Cardiac muscle cell (in vitro differentiated cells and primary cell): Measurements from ENCODE around the gene WHAMM. TPM values are rescaled to one million over a fixed set of nuclear protein-coding genes. Genes with fewer than 3 reads are reported as not detected.
"Not testable (repeated sequence)": the region's sequence is repeated elsewhere in the genome, so short reads cannot be mapped to it uniquely, and the experiment has no call there.

Source experiments
- DNase-seq, 2 donors: peaks; one replicate each; pipeline versions ENCODE4 v3.0.0 to v3.0.0-alpha.2; 2010 to 2017; ENCODE audit warnings: low read depth in 1 of 2, low spot score in 1 of 2
- H3K27ac ChIP-seq: fragments of 200-600 bp; sonication (generic); 2 replicates; pipeline ENCODE4 v1.5.1; 2016
- H3K27me3 ChIP-seq: fragments of 200-600 bp; sonication (generic); 2 replicates; pipeline ENCODE4 v1.6.0; 2016; ENCODE audit warnings: control low read depth
- H3K36me3 ChIP-seq: fragments of 200-600 bp; sonication (generic); 2 replicates; pipeline ENCODE4 v1.5.1; 2016; ENCODE audit warnings: control low read depth
- H3K4me1 ChIP-seq: fragments of 200-600 bp; sonication (generic); 2 replicates; pipeline ENCODE4 v1.8.1; 2017; ENCODE audit warnings: low read depth, mild to moderate bottlenecking, mixed run types
- H3K4me3 ChIP-seq: fragments of 200-600 bp; sonication (generic); 2 replicates; pipeline ENCODE4 v1.5.1; 2016; ENCODE audit warnings: mild to moderate bottlenecking
- H3K9me3 ChIP-seq: fragments of 200-600 bp; sonication (generic); 2 replicates; pipeline ENCODE4 v1.5.1; 2017; ENCODE audit warnings: low read depth, mild to moderate bottlenecking, control low read depth
- polyA plus RNA-seq: library from polyadenylated mRNA; unstranded; fragments of >200 nt; fragmentation: Nextera tagmentation; extraction: Ambion mirVana; gene quantifications from 2 replicates; pipeline ENCODE4 v1.2.1, GENCODE V29; 2016
- total RNA-seq: library from RNA; depleted of rRNA; stranded (reverse); fragments of >200 nt; gene quantifications from 2 replicates; pipeline ENCODE4 v1.2.3, GENCODE V29; 2016
- TF ChIP-seq, protein P1 (sequence below): IDR thresholded peaks from 2 replicates; pipeline ENCODE4 v1.5.1; 2012; ENCODE audit warnings: low read depth, mild to moderate bottlenecking, low read length

The WHAMM gene
- total and polyA plus RNA-seq, 2 experiments from 2014 or later = 5.1 to 7.6 TPM

DNA sequence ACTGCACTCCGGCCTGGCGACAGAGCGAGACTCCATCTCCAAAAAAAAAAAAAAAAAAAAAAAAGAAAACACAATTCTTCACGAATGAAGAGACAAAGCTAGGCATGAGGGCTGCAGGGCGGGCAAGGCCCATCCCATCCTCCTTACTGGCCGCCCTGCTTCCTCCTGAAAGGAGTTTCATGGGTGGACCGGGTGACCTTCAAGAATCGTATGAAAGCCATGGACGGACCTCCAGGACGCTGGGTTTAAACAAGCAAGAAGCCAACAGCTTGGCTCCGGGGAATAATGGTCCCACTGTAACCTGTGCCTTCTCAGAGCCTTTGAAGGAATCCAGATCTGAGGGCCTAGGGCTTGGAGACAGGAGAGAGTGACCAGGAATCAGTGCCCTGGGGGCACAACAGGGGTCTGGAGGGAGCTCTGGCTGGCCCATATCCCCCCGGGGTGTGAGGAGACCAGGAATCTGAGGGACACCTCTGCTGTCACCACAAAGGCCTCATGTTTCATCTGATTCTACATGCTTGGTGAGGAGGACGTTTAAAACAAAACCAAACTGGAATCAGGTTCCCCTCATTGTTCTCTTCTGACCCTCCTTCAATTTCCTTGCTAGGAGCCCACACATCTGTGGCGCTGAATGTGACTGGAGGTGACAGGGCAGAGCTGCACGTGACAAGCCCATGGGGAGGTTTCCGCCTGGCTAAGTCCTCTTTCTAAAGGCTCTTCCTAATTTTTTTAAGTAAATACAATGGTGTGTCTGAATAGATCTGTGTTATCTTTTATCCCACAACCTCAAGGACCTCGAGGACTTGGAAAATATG is 46.1 kb downstream of the WHAMM start:
- Histone ChIP-seq H3K9me3 (no peaks in the 10 kb centered on the region), H3K27ac (no peak overlapping the region), H3K4me1 (no peaks in the 10 kb centered on the region), H3K27me3 (no peaks in the 10 kb centered on the region), H3K36me3 (no peaks in the 10 kb centered on the region), H3K4me3 (no peak overlapping the region)
- TF ChIP-seq, protein P1, sequence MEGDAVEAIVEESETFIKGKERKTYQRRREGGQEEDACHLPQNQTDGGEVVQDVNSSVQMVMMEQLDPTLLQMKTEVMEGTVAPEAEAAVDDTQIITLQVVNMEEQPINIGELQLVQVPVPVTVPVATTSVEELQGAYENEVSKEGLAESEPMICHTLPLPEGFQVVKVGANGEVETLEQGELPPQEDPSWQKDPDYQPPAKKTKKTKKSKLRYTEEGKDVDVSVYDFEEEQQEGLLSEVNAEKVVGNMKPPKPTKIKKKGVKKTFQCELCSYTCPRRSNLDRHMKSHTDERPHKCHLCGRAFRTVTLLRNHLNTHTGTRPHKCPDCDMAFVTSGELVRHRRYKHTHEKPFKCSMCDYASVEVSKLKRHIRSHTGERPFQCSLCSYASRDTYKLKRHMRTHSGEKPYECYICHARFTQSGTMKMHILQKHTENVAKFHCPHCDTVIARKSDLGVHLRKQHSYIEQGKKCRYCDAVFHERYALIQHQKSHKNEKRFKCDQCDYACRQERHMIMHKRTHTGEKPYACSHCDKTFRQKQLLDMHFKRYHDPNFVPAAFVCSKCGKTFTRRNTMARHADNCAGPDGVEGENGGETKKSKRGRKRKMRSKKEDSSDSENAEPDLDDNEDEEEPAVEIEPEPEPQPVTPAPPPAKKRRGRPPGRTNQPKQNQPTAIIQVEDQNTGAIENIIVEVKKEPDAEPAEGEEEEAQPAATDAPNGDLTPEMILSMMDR = no peak
- no peak for DNase-seq

DNA sequence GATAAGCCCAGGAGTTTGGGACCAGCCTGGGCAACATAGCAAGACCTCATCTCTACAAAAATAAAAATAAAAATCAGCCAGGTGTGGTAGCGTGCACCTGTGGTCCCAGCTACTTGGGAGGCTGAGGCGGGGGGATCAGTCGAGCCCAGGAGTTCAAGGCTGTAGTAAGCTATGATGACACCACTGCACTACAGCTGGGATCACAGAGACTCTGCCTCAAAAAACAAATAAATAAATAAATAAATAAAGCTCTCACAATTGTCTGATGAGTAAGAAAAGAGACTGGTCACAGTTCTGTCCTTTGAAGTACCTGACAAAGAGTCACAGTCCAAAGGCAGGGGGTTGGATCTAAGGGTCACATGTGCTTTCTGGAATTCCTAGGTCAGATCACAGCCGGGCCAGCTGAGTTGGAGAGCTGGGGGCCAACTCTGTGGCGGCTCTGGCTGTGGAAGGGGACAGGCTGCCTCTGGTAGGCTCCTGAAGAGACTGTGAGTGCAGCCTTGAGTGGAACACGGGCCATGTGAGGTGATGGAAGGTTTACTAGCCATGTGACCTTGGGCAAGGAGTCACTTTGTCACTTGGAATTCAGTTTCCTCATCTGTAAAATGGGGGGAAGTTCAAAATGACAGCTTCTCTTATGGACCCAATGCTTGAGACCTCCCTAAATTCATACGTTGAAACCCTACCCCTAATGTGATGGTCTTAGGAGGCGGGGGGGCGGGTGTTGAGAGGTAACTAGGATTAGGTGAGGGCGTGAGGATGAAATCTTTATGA is 47.2 kb downstream of the WHAMM start:
- TF ChIP-seq, protein P1 = no peak
- Histone ChIP-seq H3K9me3 (no peaks in the 10 kb centered on the region), H3K27ac (no peak overlapping the region), H3K36me3 (no peaks in the 10 kb centered on the region), H3K4me1 (no peaks in the 10 kb centered on the region), H3K27me3 (no peaks in the 10 kb centered on the region), H3K4me3 (no peak overlapping the region)
- no peak for DNase-seq

DNA sequence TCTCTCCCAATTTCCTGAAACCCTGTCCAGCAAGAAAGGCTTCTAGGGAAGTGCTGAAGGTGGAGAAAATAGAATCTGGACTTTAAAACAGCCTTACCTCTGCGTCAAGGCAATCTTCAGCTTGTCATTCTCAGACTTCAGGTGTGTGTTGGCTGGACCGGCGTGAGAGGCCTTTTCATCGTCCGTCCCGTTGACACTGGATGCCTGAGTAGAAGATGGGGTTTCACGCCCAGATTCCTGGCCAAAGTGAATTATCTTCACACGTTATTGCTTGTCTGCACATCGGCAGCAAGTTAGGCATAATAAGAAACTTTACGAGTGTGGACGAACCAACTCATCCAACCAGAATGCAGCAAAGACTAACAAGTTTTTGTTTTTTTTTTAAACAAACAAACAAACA is 49.5 kb downstream of the WHAMM start:
- Histone ChIP-seq H3K36me3 (no peaks in the 10 kb centered on the region), H3K27ac (no peak overlapping the region), H3K4me1 (peaks cover 4% of the 10 kb centered on the region), H3K4me3 (no peak overlapping the region), H3K9me3 (no peaks in the 10 kb centered on the region), H3K27me3 (no peaks in the 10 kb centered on the region)
- TF ChIP-seq, protein P1 = no peak
- DNase-seq = no peak

DNA sequence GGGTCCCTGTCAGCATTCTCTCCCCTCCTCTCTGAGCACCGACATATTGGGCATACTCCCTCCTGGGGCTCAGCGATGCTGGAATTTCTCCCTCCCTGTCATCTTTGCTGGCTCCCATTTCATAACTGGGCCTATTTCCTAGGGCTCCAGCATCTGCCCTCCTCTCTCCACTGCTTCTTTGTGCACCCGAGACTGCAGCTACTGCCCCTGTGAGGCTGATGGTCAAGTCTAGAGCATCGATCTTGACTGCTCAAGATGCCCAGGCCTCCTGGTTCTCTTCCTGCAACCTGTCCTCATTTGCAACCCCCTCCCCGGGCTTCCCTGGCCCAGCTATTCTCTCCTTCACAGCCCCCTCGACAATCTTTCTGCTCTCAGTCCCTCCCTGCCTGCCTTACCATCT is 53.5 kb downstream of the WHAMM start:
- TF ChIP-seq, protein P1 = no peak
- Histone ChIP-seq H3K4me3 (no peak overlapping the region), H3K27ac (no peak overlapping the region), H3K9me3 (no peaks in the 10 kb centered on the region), H3K27me3 (no peaks in the 10 kb centered on the region), H3K36me3 (no peaks in the 10 kb centered on the region), H3K4me1 (peaks cover 4% of the 10 kb centered on the region)
- no peak for DNase-seq

DNA sequence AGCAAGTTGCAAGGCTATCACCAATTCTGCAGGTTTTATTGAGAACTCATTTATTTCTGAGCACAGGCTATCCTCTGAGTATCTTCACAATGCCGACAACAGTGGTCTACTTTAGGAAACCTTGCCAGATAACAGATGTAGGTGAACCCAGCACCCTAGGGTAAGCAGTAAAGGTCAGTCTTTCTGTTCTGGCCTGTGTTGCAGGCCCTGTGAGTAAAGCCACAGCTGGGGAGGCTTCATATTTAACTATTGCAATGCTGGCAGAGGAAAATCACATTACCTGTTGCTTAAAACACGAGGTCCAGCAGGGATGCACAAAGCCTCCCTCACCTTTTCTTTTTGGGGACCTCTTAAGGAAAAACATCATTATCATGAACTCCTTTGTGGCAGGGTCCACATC is 55.5 kb downstream of the WHAMM start:
- no peak overlapping the region for H3K4me3 ChIP-seq
- no peak for DNase-seq
- H3K4me1 ChIP-seq = peaks cover 4% of the 10 kb centered on the region
- H3K36me3 ChIP-seq = no peaks in the 10 kb centered on the region
- no peaks in the 10 kb centered on the region for H3K27me3 ChIP-seq
- no peak overlapping the region for H3K27ac ChIP-seq
- H3K9me3 ChIP-seq = no peaks in the 10 kb centered on the region
- TF ChIP-seq, protein P1 = no peak

DNA sequence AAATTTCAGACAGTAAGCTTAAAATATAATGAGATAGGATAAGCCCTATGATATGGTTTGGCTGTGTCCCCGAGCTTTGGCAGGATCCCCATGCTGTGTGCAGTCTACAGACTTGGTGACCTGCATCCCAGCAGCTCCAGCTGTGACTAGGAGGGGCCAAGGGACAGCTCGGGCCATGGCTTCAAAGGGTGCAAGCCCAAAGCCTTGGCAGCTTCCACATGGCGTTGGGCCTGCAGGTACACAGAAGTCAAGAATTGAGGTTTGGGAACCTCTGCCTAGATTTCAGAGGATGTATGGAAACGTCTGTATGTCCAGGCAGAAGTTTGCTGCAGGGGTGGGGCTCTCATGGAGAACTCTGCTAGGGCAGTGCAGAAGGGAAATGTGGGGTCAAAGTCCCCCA is 56.2 kb downstream of the WHAMM start:
- DNase-seq, H3K27ac ChIP-seq, H3K9me3 ChIP-seq: not testable (repeated sequence)

DNA sequence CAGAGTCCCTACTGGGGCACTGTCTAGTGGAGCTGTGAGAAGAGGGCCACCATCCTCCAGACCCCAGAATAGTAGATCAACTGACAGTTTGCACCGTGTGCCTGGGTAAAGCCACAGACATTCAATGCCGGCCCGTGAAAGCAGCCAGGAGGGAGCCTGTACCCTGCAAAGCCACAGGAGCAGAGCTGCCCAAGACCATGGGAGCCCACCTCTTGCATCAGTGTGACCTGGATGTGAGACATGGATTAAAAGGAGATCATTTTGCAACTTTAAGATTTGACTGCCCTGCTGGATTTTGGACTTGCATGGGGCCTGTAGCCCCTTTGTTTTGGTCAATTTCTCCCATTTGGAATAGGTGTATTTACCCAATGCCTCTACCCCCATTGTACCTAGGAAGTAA is 56.6 kb downstream of the WHAMM start:
- H3K9me3 ChIP-seq, DNase-seq, H3K27me3 ChIP-seq, H3K4me3 ChIP-seq, H3K27ac ChIP-seq, H3K36me3 ChIP-seq: not testable (repeated sequence)
- H3K4me1 ChIP-seq = peaks cover 12% of the 10 kb centered on the region

More for the DNA sequence above, 56.2 kb downstream of the WHAMM start:
- H3K4me1 ChIP-seq, H3K4me3 ChIP-seq, H3K36me3 ChIP-seq, H3K27me3 ChIP-seq: not testable (repeated sequence)
